Adipocyte (in vitro differentiated cells): ENCODE measurements around the gene RANBP1.

Experiments used
- DNase-seq: peaks from one replicate; pipeline ENCODE4 v3.0.0-alpha.2; 2015; ENCODE audit warnings: low read depth
- H3K27me3 ChIP-seq: replicated peaks from 2 replicates; pipeline ENCODE4 v1.7.0; 2013; ENCODE audit warnings: mild to moderate bottlenecking, low read length, moderate library complexity; ENCODE audit not compliant: control insufficient read depth, insufficient read depth
- H3K36me3 ChIP-seq: 2 replicates; pipeline ENCODE4 v1.7.0; 2013; ENCODE audit warnings: low read length, mild to moderate bottlenecking, moderate library complexity; ENCODE audit not compliant: control insufficient read depth, insufficient read depth, severe bottlenecking
- H3K4me1 ChIP-seq: 2 replicates; pipeline ENCODE4 v1.7.0; 2013; ENCODE audit warnings: mild to moderate bottlenecking, low read length, moderate library complexity; ENCODE audit not compliant: control insufficient read depth, insufficient read depth
- H3K4me3 ChIP-seq: 2 replicates; pipeline ENCODE4 v1.7.0; 2013; ENCODE audit warnings: mild to moderate bottlenecking, low read length, moderate library complexity
- H3K9ac ChIP-seq: 2 replicates; pipeline ENCODE4 v1.7.0; 2013; ENCODE audit warnings: mild to moderate bottlenecking, low read length, moderate library complexity
- H3K9me3 ChIP-seq: 2 replicates; pipeline ENCODE4 v1.7.0; 2013; ENCODE audit warnings: mild to moderate bottlenecking, low read length, moderate library complexity; ENCODE audit not compliant: control insufficient read depth

The RANBP1 gene

DNA sequence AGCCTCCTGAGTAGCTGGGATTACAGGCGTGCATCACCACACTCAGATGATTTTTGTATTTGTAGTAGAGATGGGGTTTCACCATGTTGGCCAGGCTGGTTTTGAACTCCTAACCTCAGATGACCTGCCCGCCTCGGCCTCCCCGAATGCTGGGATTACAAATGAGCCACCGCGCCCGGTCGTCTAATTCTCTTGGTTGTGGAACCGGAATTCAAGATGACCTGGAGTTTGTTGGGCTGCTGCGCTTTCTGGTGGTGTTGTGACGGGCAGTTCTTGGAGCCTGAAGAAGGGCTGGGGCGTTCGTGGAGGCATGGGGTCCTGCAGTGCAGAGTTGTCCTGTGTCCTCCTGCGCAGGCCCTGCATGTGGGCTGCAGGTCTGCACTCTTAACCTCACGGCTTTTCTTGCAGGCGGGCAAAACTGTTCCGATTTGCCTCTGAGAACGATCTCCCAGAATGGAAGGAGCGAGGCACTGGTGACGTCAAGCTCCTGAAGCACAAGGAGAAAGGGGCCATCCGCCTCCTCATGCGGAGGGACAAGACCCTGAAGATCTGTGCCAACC is 6.0 kb downstream of the RANBP1 start:
- no peak for DNase-seq
- Histone ChIP-seq H3K27me3 (no peaks in the 10 kb centered on the region), H3K9me3 (no peaks in the 10 kb centered on the region), H3K36me3 (peaks cover 52% of the 10 kb centered on the region), H3K9ac (no peak overlapping the region), H3K4me1 (peaks cover 14% of the 10 kb centered on the region), H3K4me3 (no peak overlapping the region)

DNA sequence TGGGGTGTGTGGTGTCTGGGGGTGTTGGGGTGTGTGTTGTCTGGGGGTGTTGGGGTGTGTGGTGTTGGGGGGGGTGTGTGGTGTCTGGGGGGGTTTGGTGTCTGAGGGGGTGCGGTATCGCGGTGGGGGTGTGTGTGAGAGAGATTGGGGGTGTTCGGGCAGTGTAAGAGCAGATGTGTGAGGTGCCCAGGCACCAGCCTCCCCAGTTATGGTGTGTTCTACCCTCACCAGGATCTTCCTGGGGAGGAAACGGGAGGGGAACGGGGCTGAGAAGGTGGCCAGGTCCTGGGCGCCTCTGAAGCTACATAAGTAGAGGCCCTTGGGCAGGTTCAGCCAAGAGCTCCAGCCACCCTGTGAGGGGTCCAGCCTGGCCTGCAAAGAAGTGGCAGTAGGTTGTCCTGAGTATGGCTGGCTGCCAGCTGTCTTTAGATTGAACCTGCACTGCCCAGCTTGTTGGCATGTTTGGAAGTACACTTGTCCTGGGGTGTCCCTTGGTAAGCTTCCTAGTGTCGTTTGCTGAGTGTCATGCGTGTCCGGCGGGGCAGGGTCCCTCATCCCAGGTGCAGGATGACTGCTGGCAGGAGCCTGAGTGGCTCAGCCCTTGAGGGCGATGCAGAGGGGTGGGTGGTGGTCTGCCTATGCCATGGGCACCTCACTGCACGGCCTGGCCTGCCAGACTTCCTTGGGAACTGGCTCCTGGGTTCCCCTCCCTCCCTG is 7.6 kb downstream of the RANBP1 start:
- DNase-seq, result no peak
- H3K9me3 ChIP-seq, result no peaks in the 10 kb centered on the region
- peaks cover 8% of the 10 kb centered on the region for H3K4me1 ChIP-seq
- peaks cover 59% of the 10 kb centered on the region for H3K36me3 ChIP-seq
- H3K9ac ChIP-seq, result no peak overlapping the region
- H3K4me3 ChIP-seq, result no peak overlapping the region
- H3K27me3 ChIP-seq, result no peaks in the 10 kb centered on the region

DNA sequence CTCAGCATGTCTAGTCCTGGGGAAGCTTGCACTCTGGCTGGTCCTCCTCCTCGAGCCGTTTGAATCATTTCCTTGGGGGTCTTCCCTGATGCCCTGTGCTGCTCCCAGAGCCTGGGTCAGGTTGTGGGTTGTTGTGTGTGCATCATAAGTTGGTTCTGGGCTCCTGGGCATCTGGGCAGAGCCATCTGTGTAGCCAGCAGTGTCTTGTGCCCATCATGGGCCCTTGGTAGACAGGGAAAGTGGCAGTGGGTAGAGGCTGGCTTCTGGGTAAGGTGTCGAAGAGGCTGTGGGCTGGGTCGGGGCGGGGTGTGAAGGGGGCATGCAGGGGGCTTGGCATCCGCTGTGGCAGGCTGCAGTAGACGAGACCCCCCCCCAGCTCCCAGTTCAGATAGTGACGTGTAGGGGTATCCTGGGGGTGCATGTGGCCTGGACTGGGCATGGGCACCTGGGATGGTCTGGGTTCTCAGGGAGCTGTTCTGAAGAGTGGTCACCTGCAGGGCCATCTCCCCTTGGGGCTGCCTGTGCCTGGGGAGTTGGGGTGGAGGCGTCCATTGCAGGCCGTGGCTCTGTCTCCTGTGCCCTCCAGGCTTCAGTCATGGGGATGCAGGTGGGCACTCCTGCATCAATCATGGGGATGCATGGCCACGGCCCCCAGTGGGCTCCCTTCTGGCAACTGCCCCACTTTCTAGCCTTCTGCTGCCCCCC is 8.3 kb downstream of the RANBP1 start:
- Histone ChIP-seq H3K4me3 (no peak overlapping the region), H3K4me1 (peaks cover 1% of the 10 kb centered on the region), H3K9me3 (no peaks in the 10 kb centered on the region), H3K27me3 (no peaks in the 10 kb centered on the region), H3K36me3 (peaks cover 59% of the 10 kb centered on the region), H3K9ac (no peak overlapping the region)
- no peak for DNase-seq

DNA sequence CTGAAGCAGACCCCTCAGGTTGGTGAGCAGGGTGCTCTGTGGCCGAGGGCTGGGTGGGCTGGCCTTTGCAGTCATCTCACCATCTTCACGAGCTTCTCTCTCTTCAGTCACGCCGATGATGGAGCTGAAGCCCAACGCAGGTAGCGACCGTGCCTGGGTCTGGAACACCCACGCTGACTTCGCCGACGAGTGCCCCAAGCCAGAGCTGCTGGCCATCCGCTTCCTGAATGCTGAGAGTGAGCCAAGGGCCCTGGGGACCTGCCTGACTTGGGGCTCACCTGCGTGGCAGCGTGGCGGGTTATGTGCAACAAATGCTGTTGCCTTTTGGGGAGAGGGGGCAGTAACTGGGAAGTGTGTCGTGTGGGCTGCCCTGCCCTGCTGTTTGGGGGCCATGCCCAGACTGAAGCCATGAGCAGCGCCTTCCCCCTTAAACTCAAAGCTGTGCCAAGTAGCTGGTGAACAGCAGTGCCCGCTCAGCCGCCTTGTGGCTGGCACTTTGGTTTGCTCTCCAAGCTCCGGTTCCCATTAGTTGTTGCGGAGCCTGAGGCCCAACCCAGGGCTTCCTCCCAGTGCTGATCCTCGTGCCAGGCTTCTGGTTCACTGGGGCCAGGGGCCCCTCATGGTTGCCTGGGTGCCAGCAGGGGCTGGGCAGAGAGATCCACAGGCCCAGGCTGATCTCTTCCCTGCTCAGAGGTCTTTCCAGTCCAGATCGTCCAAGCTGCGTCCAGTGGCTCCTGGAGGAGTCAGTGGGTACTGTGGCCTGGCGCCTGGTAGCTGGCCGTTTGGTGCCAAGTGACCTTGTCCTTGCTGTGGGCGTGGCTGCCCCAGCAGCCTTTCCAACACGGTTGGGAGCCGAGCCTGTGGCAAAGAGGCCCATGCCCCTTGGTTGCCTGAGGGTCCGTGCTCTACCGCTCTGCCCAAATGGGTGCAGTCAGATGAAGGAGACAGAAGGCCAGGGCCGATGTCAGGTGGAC is 9.6 kb downstream of the RANBP1 start:
- H3K9ac ChIP-seq, result no peak overlapping the region
- no peaks in the 10 kb centered on the region for H3K27me3 ChIP-seq
- peaks cover 50% of the 10 kb centered on the region for H3K36me3 ChIP-seq
- no peak for DNase-seq
- H3K9me3 ChIP-seq, result no peaks in the 10 kb centered on the region
- peaks cover under 1% of the 10 kb centered on the region for H3K4me1 ChIP-seq
- H3K4me3 ChIP-seq, result no peak overlapping the region

DNA sequence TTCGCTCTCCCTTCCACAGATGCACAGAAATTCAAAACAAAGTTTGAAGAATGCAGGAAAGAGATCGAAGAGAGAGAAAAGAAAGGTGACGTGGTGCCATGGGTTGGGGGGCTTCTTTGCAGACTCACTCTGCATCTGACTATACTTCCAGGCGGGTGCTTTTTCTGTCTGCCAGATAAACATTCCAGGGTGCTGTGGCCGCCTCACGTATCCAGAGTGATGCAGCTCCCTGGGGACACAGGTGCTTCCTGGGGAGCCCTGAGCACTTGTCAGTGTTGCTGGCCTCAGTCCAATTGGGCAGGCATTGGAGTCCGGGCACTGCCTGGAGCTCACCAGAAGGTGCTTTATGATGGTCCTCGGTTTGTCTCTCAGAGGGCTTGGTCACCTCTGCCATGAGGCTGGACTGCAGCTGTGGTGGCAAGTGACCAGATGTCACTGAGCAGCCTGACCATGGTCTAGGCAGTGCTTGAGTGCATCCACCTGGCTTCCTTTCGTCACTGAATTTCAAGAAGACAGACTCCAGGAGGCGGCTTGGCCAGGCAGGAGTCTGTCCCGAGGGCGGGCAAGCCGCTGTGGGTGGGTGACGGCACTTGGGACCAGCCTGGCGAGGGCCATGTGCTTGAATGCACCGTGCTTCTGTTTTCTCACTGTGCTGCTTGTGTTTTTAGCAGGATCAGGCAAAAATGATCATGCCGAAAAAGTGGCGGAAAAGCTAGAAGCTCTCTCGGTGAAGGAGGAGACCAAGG is 10.6 kb downstream of the RANBP1 start:
- Histone ChIP-seq H3K9ac (no peak overlapping the region), H3K4me1 (peaks cover 2% of the 10 kb centered on the region), H3K4me3 (no peak overlapping the region), H3K36me3 (peaks cover 45% of the 10 kb centered on the region), H3K27me3 (no peaks in the 10 kb centered on the region), H3K9me3 (no peaks in the 10 kb centered on the region)
- no peak for DNase-seq

DNA sequence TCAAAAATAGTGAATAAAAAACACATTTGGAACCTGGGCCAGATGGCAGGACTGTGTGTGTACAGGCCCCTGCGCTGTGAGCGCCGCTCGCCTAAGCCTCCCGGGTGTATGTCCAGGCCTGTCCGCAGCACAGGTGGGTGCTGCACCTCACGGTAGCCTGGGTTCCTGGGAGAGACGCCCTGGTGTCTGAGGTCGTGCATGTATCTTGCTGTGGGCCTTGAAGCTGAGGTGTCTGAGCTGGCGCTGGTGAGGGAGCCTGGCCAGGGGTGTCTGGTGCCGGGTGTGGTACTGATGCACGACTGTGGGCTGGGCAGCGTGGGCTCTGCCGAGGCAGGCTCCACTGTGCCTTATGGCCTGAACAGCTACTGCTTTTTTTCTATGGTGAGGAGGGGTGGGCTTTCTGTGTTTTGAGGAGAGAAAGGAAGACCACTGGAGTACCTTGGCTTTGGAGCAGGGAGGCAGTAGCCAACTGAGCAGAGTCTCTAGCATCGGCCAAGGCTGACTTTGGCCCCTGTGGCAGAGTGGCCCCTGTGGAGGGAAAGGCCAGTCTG is 11.5 kb downstream of the RANBP1 start:
- no peak overlapping the region for H3K9ac ChIP-seq
- H3K27me3 ChIP-seq, result no peaks in the 10 kb centered on the region
- H3K4me3 ChIP-seq, result no peak overlapping the region
- DNase-seq, result no peak
- no peaks in the 10 kb centered on the region for H3K9me3 ChIP-seq
- peaks cover 2% of the 10 kb centered on the region for H3K4me1 ChIP-seq
- peaks cover 36% of the 10 kb centered on the region for H3K36me3 ChIP-seq

DNA sequence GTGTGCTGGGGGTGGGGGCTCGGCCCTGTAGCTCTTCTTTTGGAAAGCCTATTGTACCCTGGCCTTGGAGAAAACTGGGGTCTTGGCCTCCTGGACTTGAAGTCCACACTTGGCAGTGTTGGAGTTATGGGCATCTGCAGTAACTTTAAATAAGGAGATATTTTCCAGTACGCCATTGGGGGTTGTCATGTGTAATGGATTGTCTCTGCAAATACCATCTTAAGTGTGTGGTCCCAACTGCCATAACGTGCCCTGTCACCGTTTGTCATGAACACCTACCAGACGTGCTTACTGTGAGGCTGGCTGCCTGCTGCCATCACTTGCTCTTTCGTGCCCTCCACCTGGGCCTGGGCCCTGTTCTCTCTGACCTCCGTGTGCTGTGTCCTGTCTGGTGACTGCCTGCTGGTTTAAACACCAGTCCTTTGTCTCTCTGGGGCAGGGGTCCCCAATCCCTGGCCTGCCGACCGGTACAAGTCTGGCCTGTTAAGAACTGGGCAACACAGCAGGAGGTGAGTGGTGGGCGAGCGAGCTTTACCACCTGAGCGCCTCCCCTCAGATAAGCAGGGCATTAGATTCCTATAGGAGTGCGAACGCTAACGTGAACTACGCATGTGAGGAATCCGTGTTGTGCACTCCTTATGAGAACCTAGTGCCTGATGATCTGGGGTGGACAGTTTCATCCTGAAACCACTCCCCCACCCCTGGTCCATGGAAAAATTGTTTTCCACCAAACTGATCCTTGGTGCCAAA is 12.1 kb downstream of the RANBP1 start:
- no peak for DNase-seq
- Histone ChIP-seq H3K9me3 (no peaks in the 10 kb centered on the region), H3K4me1 (peaks cover 9% of the 10 kb centered on the region), H3K4me3 (no peak overlapping the region), H3K36me3 (peaks cover 35% of the 10 kb centered on the region), H3K27me3 (no peaks in the 10 kb centered on the region), H3K9ac (no peak overlapping the region)

DNA sequence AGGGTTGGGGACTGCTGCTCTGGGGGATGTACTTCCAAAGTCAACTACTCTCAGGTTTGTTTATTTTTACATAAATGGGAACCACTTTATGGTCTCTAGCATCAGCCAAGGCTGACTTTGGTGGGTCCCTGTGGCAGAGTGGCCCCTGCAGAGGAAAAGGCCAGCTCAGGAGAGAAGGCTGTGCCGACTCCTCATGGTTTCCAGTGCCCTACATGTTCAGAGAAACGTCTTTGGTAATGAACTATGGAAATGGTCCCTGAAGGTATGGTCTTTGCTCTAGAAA is 12.7 kb downstream of the RANBP1 start:
- DNase-seq, result no peak
- H3K4me3 ChIP-seq, result no peak overlapping the region
- H3K27me3 ChIP-seq, result no peaks in the 10 kb centered on the region
- no peaks in the 10 kb centered on the region for H3K9me3 ChIP-seq
- peaks cover 13% of the 10 kb centered on the region for H3K4me1 ChIP-seq
- H3K9ac ChIP-seq, result no peak overlapping the region
- peaks cover 32% of the 10 kb centered on the region for H3K36me3 ChIP-seq

DNA sequence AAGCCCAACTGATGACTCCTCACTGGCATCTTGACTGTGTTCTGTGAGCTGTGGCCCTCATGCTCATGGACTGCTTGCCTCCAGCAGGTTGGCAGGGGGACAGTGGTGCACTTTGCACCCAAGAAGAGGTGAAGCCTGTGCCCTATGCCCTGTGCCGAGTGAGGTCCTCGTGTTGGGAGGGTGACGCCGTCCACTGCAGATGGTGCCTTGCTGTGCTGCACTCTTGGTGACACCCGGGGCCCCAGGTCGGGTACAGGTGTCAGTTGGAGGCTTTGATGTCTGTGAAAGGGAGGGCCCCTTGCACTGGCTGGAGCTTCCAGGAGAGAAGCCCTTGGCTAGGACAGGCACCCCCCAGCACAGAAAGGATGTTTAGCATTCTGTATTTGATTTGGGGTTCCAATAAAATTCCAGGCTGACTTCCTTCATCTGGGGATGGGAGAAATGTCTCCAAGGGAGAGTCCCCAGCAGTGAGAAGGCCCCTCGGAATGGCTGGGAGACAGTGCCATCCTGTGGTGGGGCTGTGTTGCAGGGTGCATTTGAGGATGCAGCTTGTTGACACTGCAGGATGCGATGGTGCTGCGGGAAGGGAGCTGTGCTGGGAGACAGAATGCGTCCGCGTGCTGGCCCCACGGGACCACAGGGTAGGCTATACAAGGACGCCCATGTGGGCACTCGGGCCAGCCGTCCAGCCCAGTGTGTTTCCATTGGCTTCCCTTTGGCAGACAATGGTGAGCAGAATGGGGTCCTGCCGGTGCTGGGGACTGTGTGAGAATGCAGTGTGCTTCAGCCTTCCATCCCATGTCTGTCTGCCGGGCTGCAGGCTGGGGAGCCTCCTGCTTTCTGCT is 13.2 kb downstream of the RANBP1 start:
- no peaks in the 10 kb centered on the region for H3K9me3 ChIP-seq
- no peaks in the 10 kb centered on the region for H3K27me3 ChIP-seq

More for the DNA sequence above, 13.2 kb downstream of the RANBP1 start:
- DNase-seq, result no peak
- Histone ChIP-seq H3K9ac (no peak overlapping the region), H3K4me1 (peaks cover 13% of the 10 kb centered on the region), H3K36me3 (peaks cover 27% of the 10 kb centered on the region), H3K4me3 (no peak overlapping the region)
